SH-SY5Y (cell line): Measurements from ENCODE around the gene BEGAIN.

ENCODE experiments used
- GATA2 ChIP-seq: IDR thresholded peaks from 2 replicates; pipeline ENCODE4 v1.6.1; 2011; ENCODE audit warnings: mild to moderate bottlenecking, low read depth, low read length
- GATA3 ChIP-seq: IDR thresholded peaks from 2 replicates; pipeline ENCODE4 v1.6.1; 2011; ENCODE audit warnings: low read depth, mild to moderate bottlenecking, low read length, moderate library complexity

DNA sequence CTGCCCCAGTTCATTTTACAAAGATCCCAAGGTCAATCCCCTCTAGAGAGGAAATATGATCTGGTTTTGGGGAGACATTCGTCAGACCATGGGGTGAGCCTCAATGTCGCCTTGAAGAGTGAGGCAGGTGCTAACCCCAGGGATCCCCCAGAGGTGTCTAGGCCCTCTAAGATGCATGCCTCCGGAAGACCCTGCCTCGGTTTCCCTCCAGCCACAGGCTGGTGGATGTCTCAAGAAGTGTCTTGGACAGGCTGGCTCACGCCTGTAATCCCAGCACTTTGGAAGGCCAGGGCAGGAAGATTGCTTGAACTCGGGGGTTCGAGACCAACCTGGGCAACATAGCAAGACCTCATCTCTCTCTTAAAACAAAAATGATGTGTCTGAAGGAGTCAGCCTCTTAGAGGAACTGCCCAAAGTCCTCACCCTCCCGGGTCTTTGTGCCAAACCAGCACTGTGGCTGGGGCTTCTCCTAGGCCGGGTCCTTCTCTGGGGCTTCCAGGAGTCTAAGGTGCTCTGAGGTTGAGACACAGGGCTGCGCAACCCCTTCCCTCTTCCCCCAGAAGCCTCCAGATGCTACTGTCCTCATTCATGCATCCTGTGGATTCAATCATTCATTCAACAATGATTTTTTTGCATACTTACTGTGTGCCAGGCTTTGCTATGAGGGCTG, 24.7 kb upstream of the BEGAIN start:
- TF ChIP-seq GATA3 (no peak), GATA2 (no peak)
